Body of pancreas (tissue), 4 donors: ENCODE data around the gene CLDN25. TPM values are rescaled to one million over a fixed set of nuclear protein-coding genes. Genes with fewer than 3 reads are reported as not detected.

Source experiments
- ATAC-seq: fragments of 150-250 bp; one replicate; pipeline ENCODE4 v1.9.1; 2016
- DNase-seq, 4 donors: peaks; one replicate each; pipeline ENCODE4 v3.0.0-alpha.2; 2019
- H3K27ac ChIP-seq, 4 donors: fragments of 200-600 bp; sonication (generic); 1 replicate in 3 of 4; 2 replicates in 1 of 4; pipeline versions ENCODE4 v1.5.1 to v1.6.1; 2016 to 2019; ENCODE audit warnings: mild to moderate bottlenecking in 1 of 4, mixed read lengths in 1 of 4, moderate library complexity in 1 of 4
- H3K27me3 ChIP-seq, 2 donors: fragments of 200-600 bp; sonication (generic); one replicate each; pipeline ENCODE4 v1.6.0; 2016; ENCODE audit warnings: mild to moderate bottlenecking in 1 of 2
- H3K36me3 ChIP-seq, 2 donors: fragments of 200-600 bp; sonication (generic); replicated peaks in 1 of 2; 2 replicates each; pipeline ENCODE4 v1.5.1; 2016; ENCODE audit warnings: low read depth in 2 of 2; ENCODE audit not compliant: insufficient read depth in 1 of 2
- H3K4me1 ChIP-seq: fragments of 200-600 bp; sonication (generic); one replicate; pipeline ENCODE4 v1.6.0; 2016
- H3K4me3 ChIP-seq, 2 donors: fragments of 200-600 bp; sonication (generic); 1 replicate in 1 of 2; 2 replicates in 1 of 2; pipeline ENCODE4 v1.5.1; 2016 to 2019
- H3K9me3 ChIP-seq, 3 donors: fragments of 200-600 bp; sonication (generic); 1 replicate in 2 of 3; 2 replicates in 1 of 3; pipeline ENCODE4 v1.5.1; 2016
- POLR2A ChIP-seq, 3 donors: fragments of 450-650 bp; IDR thresholded peaks; one replicate each; pipeline ENCODE4 v1.6.1; 2016; ENCODE audit warnings: antibody characterized with exemption in 3 of 3, mild to moderate bottlenecking in 2 of 3
- WGBS, 2 donors: methylation state at CpG; one replicate each; pipeline ENCODE4 v1.1.5; 2017; 5-methylcytosine and 5-hydroxymethylcytosine counted together
- intact Hi-C: fragments of 100-400 bp; cut with DNase I; formaldehyde crosslinking; loops from one replicate; pipeline ENCODE4 v1.15.1; 2023
- total RNA-seq, 2 donors: library from RNA; depleted of rRNA; stranded (reverse); fragments of >200 nt; gene quantifications; one replicate each; pipeline ENCODE4 v1.1.0, GENCODE V29; 2016
- TF ChIP-seq, protein P1 (sequence below), 7 experiments: fragments of 450-650 bp in 4 of 7; fragments of 200-600 bp in 3 of 7; sonication (generic) in 3 of 7; IDR thresholded peaks; one replicate each; pipeline ENCODE4 v1.5.1; 2016 to 2019; ENCODE audit warnings: antibody characterized with exemption in 7 of 7

The CLDN25 gene
- total RNA-seq, 2 donors from 2014 or later, result not detected

DNA sequence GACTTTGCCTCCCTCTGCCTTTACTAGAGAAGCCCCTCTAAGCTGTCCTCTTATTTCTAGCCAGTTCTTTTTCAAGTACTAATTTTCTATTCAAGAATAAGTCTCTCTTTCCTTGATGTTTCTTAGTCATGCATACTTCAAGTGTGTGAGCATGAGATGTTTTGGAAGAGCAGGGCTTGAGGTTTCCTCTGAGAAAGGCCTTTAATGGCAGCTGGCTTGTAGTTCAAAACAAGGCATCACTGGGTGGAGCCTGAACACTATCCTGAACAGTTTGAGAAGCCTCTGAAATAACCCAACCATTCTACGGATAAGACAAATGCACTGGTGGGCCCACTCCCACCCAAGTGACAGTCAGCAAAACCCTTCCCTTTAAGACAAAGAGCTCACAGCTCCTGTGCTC lies 37.6 kb downstream of the CLDN25 start:
- 79 to 90% methylated on average over 1 of the region's 1 CpG for WGBS, 2 donors
- H3K27me3 ChIP-seq, result no peaks in the 10 kb centered on the region
- no peak overlapping the region for H3K27ac ChIP-seq
- no peaks in the 10 kb centered on the region for H3K9me3 ChIP-seq
- intact Hi-C loops, result no loop called here
- TF ChIP-seq, protein P1, sequence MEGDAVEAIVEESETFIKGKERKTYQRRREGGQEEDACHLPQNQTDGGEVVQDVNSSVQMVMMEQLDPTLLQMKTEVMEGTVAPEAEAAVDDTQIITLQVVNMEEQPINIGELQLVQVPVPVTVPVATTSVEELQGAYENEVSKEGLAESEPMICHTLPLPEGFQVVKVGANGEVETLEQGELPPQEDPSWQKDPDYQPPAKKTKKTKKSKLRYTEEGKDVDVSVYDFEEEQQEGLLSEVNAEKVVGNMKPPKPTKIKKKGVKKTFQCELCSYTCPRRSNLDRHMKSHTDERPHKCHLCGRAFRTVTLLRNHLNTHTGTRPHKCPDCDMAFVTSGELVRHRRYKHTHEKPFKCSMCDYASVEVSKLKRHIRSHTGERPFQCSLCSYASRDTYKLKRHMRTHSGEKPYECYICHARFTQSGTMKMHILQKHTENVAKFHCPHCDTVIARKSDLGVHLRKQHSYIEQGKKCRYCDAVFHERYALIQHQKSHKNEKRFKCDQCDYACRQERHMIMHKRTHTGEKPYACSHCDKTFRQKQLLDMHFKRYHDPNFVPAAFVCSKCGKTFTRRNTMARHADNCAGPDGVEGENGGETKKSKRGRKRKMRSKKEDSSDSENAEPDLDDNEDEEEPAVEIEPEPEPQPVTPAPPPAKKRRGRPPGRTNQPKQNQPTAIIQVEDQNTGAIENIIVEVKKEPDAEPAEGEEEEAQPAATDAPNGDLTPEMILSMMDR (IDR thresholded peaks at IDR 0.05), result no peak
- TF ChIP-seq POLR2A (IDR thresholded peaks at IDR 0.05), result no peak
- H3K4me3 ChIP-seq, result no peak overlapping the region
- ATAC-seq (no peak), DNase-seq (no peak)
- peaks cover 0 to 5% of the 10 kb centered on the region in 2 donors for H3K36me3 ChIP-seq
- H3K4me1 ChIP-seq, result no peaks in the 10 kb centered on the region

DNA sequence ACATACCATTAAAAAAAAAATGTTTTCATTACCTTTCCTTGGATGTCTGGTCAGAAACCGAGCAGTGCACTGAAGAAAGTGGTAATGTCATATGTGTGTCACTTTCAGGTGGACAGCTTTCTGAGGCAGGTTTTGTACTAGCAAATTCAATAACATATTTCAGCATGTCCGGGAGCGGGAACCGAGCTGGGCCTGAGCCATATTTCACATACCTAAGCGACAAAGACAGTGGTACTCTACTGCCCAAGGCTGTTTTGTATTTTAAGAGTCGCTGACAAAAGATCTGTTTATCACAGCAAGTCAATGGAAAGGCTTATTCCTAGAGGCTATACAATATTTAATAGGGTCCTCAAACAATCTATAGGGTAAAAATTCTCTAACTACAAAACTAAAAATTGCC lies 38.0 kb downstream of the CLDN25 start:
- DNase-seq (no peak), ATAC-seq (no peak)
- TF ChIP-seq, protein P1 (IDR thresholded peaks at IDR 0.05), result no peak
- TF ChIP-seq POLR2A (IDR thresholded peaks at IDR 0.05), result no peak
- no peak overlapping the region for H3K4me3 ChIP-seq
- H3K9me3 ChIP-seq, result no peaks in the 10 kb centered on the region
- H3K27me3 ChIP-seq, result no peaks in the 10 kb centered on the region
- WGBS, 2 donors, result 89 to 96% methylated on average over 6 of the region's 6 CpGs
- no peak overlapping the region for H3K27ac ChIP-seq
- no peaks in the 10 kb centered on the region for H3K4me1 ChIP-seq
- intact Hi-C loops, result no loop called here
- H3K36me3 ChIP-seq, result peaks cover 0 to 6% of the 10 kb centered on the region in 2 donors

DNA sequence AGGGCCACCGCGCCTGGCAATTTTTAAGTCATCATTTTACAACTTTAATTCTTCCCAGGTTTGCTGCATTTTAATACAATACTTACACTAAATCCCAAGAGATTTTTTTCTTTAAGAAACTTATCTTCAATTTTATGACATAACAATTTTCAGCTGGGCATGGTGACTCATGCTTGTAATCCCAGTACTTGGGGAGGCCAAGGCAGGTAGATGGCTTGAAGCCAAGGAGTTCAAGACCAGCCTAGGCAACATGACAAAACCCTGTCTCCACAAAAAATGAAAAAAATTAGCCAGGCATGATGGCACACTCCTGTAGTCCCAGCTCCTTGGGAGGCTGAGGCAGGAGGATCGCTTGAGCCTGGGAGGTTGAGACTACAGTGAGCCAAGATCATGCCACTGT lies 38.8 kb downstream of the CLDN25 start:
- WGBS, 2 donors, result 98 to 100% methylated on average over 3 of the region's 3 CpGs
- no peaks in the 10 kb centered on the region for H3K4me1 ChIP-seq
- no peak for DNase-seq
- no peak overlapping the region for H3K27ac ChIP-seq
- ATAC-seq, result no peak
- no peaks in the 10 kb centered on the region for H3K9me3 ChIP-seq
- no peaks in the 10 kb centered on the region for H3K27me3 ChIP-seq
- intact Hi-C loops, result no loop called here
- H3K4me3 ChIP-seq, result no peak overlapping the region
- TF ChIP-seq POLR2A (IDR thresholded peaks at IDR 0.05), result no peak
- TF ChIP-seq, protein P1 (IDR thresholded peaks at IDR 0.05), result no peak
- H3K36me3 ChIP-seq, result peaks cover 0 to 7% of the 10 kb centered on the region in 2 donors

DNA sequence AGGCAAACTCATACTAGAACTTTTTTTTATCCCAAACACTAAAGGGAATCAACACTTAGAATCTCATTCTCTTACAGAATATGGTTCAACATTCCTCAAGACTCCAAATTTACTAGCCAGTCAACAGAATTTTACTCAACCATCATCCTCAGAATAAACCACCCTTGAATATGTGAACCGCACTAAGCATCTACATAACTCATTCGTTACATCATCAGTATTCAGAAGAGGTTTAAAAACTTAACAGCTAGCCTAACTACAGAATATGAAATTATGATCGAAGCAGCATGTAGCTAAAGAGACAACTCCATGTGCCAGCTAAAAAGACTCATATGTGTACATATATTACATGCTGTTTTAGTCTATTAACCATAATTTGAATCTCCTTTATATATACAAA lies 47.9 kb downstream of the CLDN25 start:
- ATAC-seq (no peak), DNase-seq (no peak)
- H3K36me3 ChIP-seq, result peaks cover 0 to 2% of the 10 kb centered on the region in 2 donors
- no peaks in the 10 kb centered on the region for H3K27me3 ChIP-seq
- intact Hi-C loops, result no loop called here
- H3K27ac ChIP-seq, result no peak overlapping the region
- no peak overlapping the region for H3K4me3 ChIP-seq
- no peak for TF ChIP-seq POLR2A (IDR thresholded peaks at IDR 0.05)
- TF ChIP-seq, protein P1 (IDR thresholded peaks at IDR 0.05), result no peak
- WGBS, 2 donors, result 96 to 97% methylated on average over 3 of the region's 3 CpGs
- no peaks in the 10 kb centered on the region for H3K9me3 ChIP-seq
- H3K4me1 ChIP-seq, result no peaks in the 10 kb centered on the region

DNA sequence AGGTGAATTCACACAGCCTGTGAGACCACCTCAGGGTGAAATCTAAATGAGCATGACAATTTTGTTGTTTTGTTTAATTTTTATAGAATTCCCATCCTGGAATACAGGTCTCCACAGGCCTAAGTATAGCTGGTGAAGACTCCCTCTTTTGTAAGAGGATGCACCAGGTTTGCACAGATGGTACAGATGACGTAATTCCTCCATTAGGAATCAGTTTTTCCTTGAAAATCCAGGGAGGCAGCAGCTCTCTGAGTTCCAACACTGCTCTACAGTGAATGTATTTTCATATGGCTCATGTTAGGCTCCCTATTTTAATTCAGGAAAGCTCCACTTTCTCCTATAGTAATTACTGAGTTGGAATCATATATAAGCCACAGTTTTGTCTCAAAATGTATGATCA lies 48.6 kb downstream of the CLDN25 start:
- 77 to 93% methylated on average over 1 of the region's 1 CpG for WGBS, 2 donors
- TF ChIP-seq, protein P1 (IDR thresholded peaks at IDR 0.05), result no peak
- TF ChIP-seq POLR2A (IDR thresholded peaks at IDR 0.05), result no peak
- H3K27ac ChIP-seq, result no peak overlapping the region
- H3K9me3 ChIP-seq, result no peaks in the 10 kb centered on the region
- no peaks in the 10 kb centered on the region for H3K27me3 ChIP-seq
- no peak overlapping the region for H3K4me3 ChIP-seq
- no peaks in the 10 kb centered on the region for H3K36me3 ChIP-seq
- DNase-seq, result no peak
- intact Hi-C loops, result no loop called here
- no peaks in the 10 kb centered on the region for H3K4me1 ChIP-seq
- ATAC-seq, result no peak
